HCT116 (cell line): Measurements from ENCODE around the gene LIPG. TPM values are rescaled to one million over a fixed set of nuclear protein-coding genes. Genes with fewer than 3 reads are reported as not detected.

ENCODE experiments used
- ATAC-seq: fragments of 200-7000 bp; cut with Tn5 transposase; 2 replicates; pipeline ENCODE4 v1.9.1; 2020; ENCODE audit warnings: mild to moderate bottlenecking, moderate library complexity
- BruUV-seq: library from RNA; stranded (reverse); fragments of 400-500 nt; replicated peaks from 2 replicates; lab custom pipeline; 2021; lab: Mats Ljungman, UMichigan
- CTCF ChIA-PET: fragments of 300-600 bp; sonication (Branson Sonifier 250); formaldehyde crosslinking; loops from one replicate; lab custom pipeline; 2021; ENCODE audit warnings: antibody characterized with exemption; lab: Charles Lee
- POLR2A ChIA-PET: fragments of 300-600, 350-600 bp; sonication (Branson Sonifier 250); formaldehyde crosslinking; loops from one replicate; lab custom pipeline; 2021; ENCODE audit warnings: antibody characterized with exemption; lab: Charles Lee
- RAD21 ChIA-PET, 2 experiments: fragments of 300-600 bp; sonication (Branson Sonifier 250); formaldehyde crosslinking; loops; one replicate each; lab custom pipeline; 2023; ENCODE audit warnings: low total read pairs in 2 of 2; ENCODE audit not compliant: uncharacterized antibody in 2 of 2, unreplicated experiment in 2 of 2, low non-redundant PET in 1 of 2; lab: Charles Lee
- DNase-seq: peaks from one replicate; pipeline ENCODE4 v3.0.0-alpha.2; 2010; ENCODE audit warnings: low read depth, low spot score
- H2AFZ ChIP-seq: fragments of 200-600 bp; shearing (Covaris generic), sonication (generic); 2 replicates; pipeline ENCODE4 v1.6.1; 2017; ENCODE audit warnings: low read depth, mixed run types, mixed read lengths, antibody characterized with exemption, low read length; ENCODE audit not compliant: poor library complexity, severe bottlenecking
- H3K27ac ChIP-seq: 2 replicates; pipeline ENCODE4 v1.5.1; 2012; ENCODE audit warnings: low read depth, low read length
- H3K27me3 ChIP-seq: fragments of 200-600 bp; sonication (generic); 2 replicates; pipeline ENCODE4 v1.6.1; 2016; ENCODE audit warnings: mixed run types, low read length, mixed read lengths; ENCODE audit not compliant: insufficient read depth
- H3K36me3 ChIP-seq, 2 experiments: fragments of 200-500 bp in 1 of 2; fragments of 200-600 bp in 1 of 2; sonication (Bioruptor generic) in 1 of 2; sonication (generic) in 1 of 2; 2 replicates each; pipeline versions ENCODE4 v1.5.1 to v1.6.1; 2014 to 2016; ENCODE audit warnings: low read length in 2 of 2, inconsistent platforms in 1 of 2, mixed read lengths in 1 of 2, mixed run types in 1 of 2; ENCODE audit not compliant: insufficient read depth in 2 of 2, control insufficient read depth in 1 of 2
- H3K4me1 ChIP-seq, 2 experiments: fragments of 200-600 bp in 1 of 2; sonication (generic) in 1 of 2; 2 replicates each; pipeline versions ENCODE4 v1.5.1 to v1.6.1; 2012 to 2017; ENCODE audit warnings: low read length in 2 of 2, inconsistent platforms in 1 of 2, mild to moderate bottlenecking in 1 of 2, mixed read lengths in 1 of 2, mixed run types in 1 of 2, moderate library complexity in 1 of 2; ENCODE audit not compliant: insufficient read depth in 2 of 2, control insufficient read depth in 1 of 2
- H3K4me2 ChIP-seq: fragments of 200-600 bp; sonication (generic); 2 replicates; pipeline ENCODE4 v1.6.1; 2017; ENCODE audit warnings: mixed run types, low read length, mixed read lengths
- H3K4me3 ChIP-seq, 2 experiments: fragments of 200-600 bp in 1 of 2; sonication (generic) in 1 of 2; replicated peaks in 1 of 2; 2 replicates each; pipeline ENCODE4 v1.5.1; 2011 to 2016; ENCODE audit warnings: low read length in 2 of 2, control low read depth in 1 of 2, low read depth in 1 of 2, mild to moderate bottlenecking in 1 of 2, mixed read lengths in 1 of 2, mixed run types in 1 of 2
- H3K79me2 ChIP-seq: fragments of 200-600 bp; sonication (generic); 2 replicates; pipeline ENCODE4 v1.6.1; 2017; ENCODE audit warnings: mild to moderate bottlenecking, mixed run types, low read length, moderate library complexity, mixed read lengths; ENCODE audit not compliant: insufficient read depth
- H3K9ac ChIP-seq: fragments of 200-600 bp; sonication (generic); 2 replicates; pipeline ENCODE4 v1.6.1; 2016; ENCODE audit warnings: low read length, mixed read lengths
- H3K9me2 ChIP-seq: fragments of 200-600 bp; sonication (generic), shearing (Covaris generic); 2 replicates; pipeline ENCODE4 v1.6.1; 2017; ENCODE audit warnings: mixed run types, mild to moderate bottlenecking, moderate library complexity; ENCODE audit not compliant: insufficient read depth
- H3K9me3 ChIP-seq, 2 experiments: fragments of 200-500 bp in 1 of 2; fragments of 200-600 bp in 1 of 2; sonication (Bioruptor generic) in 1 of 2; sonication (generic) in 1 of 2; 2 replicates each; pipeline ENCODE4 v1.6.1; 2014 to 2017; ENCODE audit warnings: low read length in 2 of 2, mixed read lengths in 2 of 2, inconsistent platforms in 1 of 2, low read depth in 1 of 2, mild to moderate bottlenecking in 1 of 2, mixed run types in 1 of 2, moderate library complexity in 1 of 2; ENCODE audit not compliant: control insufficient read depth in 1 of 2, insufficient read depth in 1 of 2
- H4K20me1 ChIP-seq: fragments of 200-600 bp; sonication (generic), shearing (Covaris generic); 2 replicates; pipeline ENCODE4 v1.6.1; 2017; ENCODE audit warnings: mixed run types, mild to moderate bottlenecking, moderate library complexity; ENCODE audit not compliant: insufficient read depth
- CBX3 ChIP-seq: IDR thresholded peaks from 2 replicates; pipeline ENCODE4 v1.6.1; 2012; ENCODE audit warnings: low read depth
- CEBPB ChIP-seq: IDR thresholded peaks from 2 replicates; pipeline ENCODE4 v1.6.1; 2012; ENCODE audit warnings: low read depth
- EGR1 ChIP-seq: IDR thresholded peaks from 2 replicates; pipeline ENCODE4 v1.6.1; 2012; ENCODE audit warnings: low read depth
- ELF1 ChIP-seq: IDR thresholded peaks from 2 replicates; pipeline ENCODE4 v1.6.1; 2012; ENCODE audit warnings: low read depth, borderline replicate concordance
- EZH2 ChIP-seq: fragments of 200-600 bp; sonication (generic); IDR thresholded peaks from 2 replicates; pipeline ENCODE4 v1.6.1; 2017; ENCODE audit warnings: antibody characterized with exemption, mixed run types
- EZH2phosphoT487 ChIP-seq: fragments of 200-600 bp; IDR thresholded peaks from 2 replicates; pipeline ENCODE4 v1.6.1; 2018; ENCODE audit warnings: antibody characterized with exemption, borderline replicate concordance
- FOSL1 ChIP-seq: IDR thresholded peaks from 2 replicates; pipeline ENCODE4 v1.6.1; 2012; ENCODE audit warnings: low read depth
- JUND ChIP-seq: IDR thresholded peaks from 2 replicates; pipeline ENCODE4 v1.6.1; 2012
- POLR2A ChIP-seq: IDR thresholded peaks from 2 replicates; pipeline ENCODE4 v1.7.0; 2011; ENCODE audit warnings: borderline replicate concordance; ENCODE audit not compliant: insufficient read depth, insufficient read length; ENCODE audit errors: extremely low read depth
- POLR2AphosphoS5 ChIP-seq: IDR thresholded peaks from 2 replicates; pipeline ENCODE4 v1.6.1; 2011; ENCODE audit warnings: mild to moderate bottlenecking, low read depth, low read length, moderate library complexity
- RAD21 ChIP-seq: IDR thresholded peaks from 2 replicates; pipeline ENCODE4 v1.6.1; 2012; ENCODE audit warnings: low read depth, mild to moderate bottlenecking
- SIN3A ChIP-seq: IDR thresholded peaks from 2 replicates; pipeline ENCODE4 v1.6.1; 2012; ENCODE audit warnings: low read depth
- SP1 ChIP-seq: IDR thresholded peaks from 2 replicates; pipeline ENCODE4 v1.6.1; 2012; ENCODE audit warnings: low read depth
- SRF ChIP-seq: IDR thresholded peaks from 2 replicates; pipeline ENCODE4 v1.6.1; 2012; ENCODE audit warnings: low read depth
- YY1 ChIP-seq: IDR thresholded peaks from 2 replicates; pipeline ENCODE4 v1.6.1; 2011; ENCODE audit warnings: low read length, low read depth, moderate library complexity, mild to moderate bottlenecking; ENCODE audit not compliant: insufficient replicate concordance; ENCODE audit errors: extremely low read depth
- ZNF274 ChIP-seq: fragments of 200-500 bp; sonication (Bioruptor generic); IDR thresholded peaks from 2 replicates; pipeline ENCODE4 v1.6.1; 2014; ENCODE audit warnings: mild to moderate bottlenecking, low read depth, low read length, inconsistent platforms
- intact Hi-C: fragments of 100-400 bp; cut with micrococcal nuclease; formaldehyde crosslinking; loops from 2 replicates; pipeline ENCODE4 v1.10.0; 2022
- total RNA-seq: library from RNA; stranded (reverse); gene quantifications from one replicate; pipeline ENCODE4 v1.2.1, GENCODE V29; 2021; ENCODE audit not compliant: unreplicated experiment
- TF ChIP-seq, protein P1 (sequence below): IDR thresholded peaks from 2 replicates; pipeline ENCODE4 v1.6.1; 2012
- TF ChIP-seq, protein P2 (sequence below): IDR thresholded peaks from 2 replicates; pipeline ENCODE4 v1.6.1; 2012; ENCODE audit warnings: low read depth

LIPG gene
- total RNA-seq, 1 experiment from 2014 or later, result 2.6 TPM

- Histone ChIP-seq H3K4me3 (no peak overlapping the region), H3K79me2 (no peaks in the 10 kb centered on the region), H3K4me1 (peaks cover 0 to 15% of the 10 kb centered on the region in 2 experiments; a peak in 2 of 4 replicates), H3K27ac (no peak overlapping the region), H3K9ac (no peak overlapping the region), H4K20me1 (no peaks in the 10 kb centered on the region), H3K36me3 (no peaks in the 10 kb centered on the region), H3K9me2 (no peaks in the 10 kb centered on the region), H2AFZ (no peak overlapping the region), H3K4me2 (no peak overlapping the region), H3K9me3 (no peaks in the 10 kb centered on the region), H3K27me3 (no peaks in the 10 kb centered on the region)
- POLR2A ChIA-PET, result no interaction called here
- intact Hi-C loops, result no loop called here
- RAD21 ChIA-PET, result no interaction called here
- no TSS peak for BruUV-seq
- DNase-seq, result no peak
- TF ChIP-seq, protein P1, sequence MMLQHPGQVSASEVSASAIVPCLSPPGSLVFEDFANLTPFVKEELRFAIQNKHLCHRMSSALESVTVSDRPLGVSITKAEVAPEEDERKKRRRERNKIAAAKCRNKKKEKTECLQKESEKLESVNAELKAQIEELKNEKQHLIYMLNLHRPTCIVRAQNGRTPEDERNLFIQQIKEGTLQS, result no peak
- TF ChIP-seq EGR1, result no peak
- TF ChIP-seq SIN3A, result no peak
- TF ChIP-seq, protein P2, sequence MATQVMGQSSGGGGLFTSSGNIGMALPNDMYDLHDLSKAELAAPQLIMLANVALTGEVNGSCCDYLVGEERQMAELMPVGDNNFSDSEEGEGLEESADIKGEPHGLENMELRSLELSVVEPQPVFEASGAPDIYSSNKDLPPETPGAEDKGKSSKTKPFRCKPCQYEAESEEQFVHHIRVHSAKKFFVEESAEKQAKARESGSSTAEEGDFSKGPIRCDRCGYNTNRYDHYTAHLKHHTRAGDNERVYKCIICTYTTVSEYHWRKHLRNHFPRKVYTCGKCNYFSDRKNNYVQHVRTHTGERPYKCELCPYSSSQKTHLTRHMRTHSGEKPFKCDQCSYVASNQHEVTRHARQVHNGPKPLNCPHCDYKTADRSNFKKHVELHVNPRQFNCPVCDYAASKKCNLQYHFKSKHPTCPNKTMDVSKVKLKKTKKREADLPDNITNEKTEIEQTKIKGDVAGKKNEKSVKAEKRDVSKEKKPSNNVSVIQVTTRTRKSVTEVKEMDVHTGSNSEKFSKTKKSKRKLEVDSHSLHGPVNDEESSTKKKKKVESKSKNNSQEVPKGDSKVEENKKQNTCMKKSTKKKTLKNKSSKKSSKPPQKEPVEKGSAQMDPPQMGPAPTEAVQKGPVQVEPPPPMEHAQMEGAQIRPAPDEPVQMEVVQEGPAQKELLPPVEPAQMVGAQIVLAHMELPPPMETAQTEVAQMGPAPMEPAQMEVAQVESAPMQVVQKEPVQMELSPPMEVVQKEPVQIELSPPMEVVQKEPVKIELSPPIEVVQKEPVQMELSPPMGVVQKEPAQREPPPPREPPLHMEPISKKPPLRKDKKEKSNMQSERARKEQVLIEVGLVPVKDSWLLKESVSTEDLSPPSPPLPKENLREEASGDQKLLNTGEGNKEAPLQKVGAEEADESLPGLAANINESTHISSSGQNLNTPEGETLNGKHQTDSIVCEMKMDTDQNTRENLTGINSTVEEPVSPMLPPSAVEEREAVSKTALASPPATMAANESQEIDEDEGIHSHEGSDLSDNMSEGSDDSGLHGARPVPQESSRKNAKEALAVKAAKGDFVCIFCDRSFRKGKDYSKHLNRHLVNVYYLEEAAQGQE, result no peak
- no peak for TF ChIP-seq FOSL1
- no peak for TF ChIP-seq ELF1
- TF ChIP-seq CEBPB, result no peak
- TF ChIP-seq JUND, result no peak
- TF ChIP-seq POLR2AphosphoS5, result no peak
- no peak for TF ChIP-seq SP1
- TF ChIP-seq SRF, result no peak
- no peak for TF ChIP-seq CBX3
- no peak for TF ChIP-seq ZNF274
- no peak for TF ChIP-seq RAD21
- TF ChIP-seq POLR2A, result no peak
- TF ChIP-seq YY1, result no peak
- no peak for TF ChIP-seq EZH2
- no peak for TF ChIP-seq EZH2phosphoT487
- TF ChIP-seq, all 23 proteins: peak for 0
- no peak for ATAC-seq
- CTCF ChIA-PET, result interaction anchor here (1.0 kb wide), 1 partner anchor 250 kb away, joined by 3 read pairs; no protein-coding TSS in a partner anchor
These were observed 46.8 kb downstream of the LIPG start for GRCh38 chr18:49608366-49609255.
